Heart right ventricle (tissue), 16 donors: ENCODE results near the gene MADD. TPM values are rescaled to one million over a fixed set of nuclear protein-coding genes. Genes with fewer than 3 reads are reported as not detected.
A peak's percentile ranks its signal among the peaks of the same experiment; 100 is the strongest.

Source experiments
- ATAC-seq, 8 donors: fragments of 200-7000 bp; cut with Tn5 transposase; one replicate each; pipeline ENCODE4 v1.9.1; 2020; ENCODE audit warnings: mild to moderate bottlenecking in 8 of 8, moderate library complexity in 8 of 8, moderate number of reproducible peaks in 1 of 8
- DNase-seq, 2 donors: peaks; one replicate each; pipeline ENCODE4 v3.0.0-alpha.2; 2020
- H3K27ac ChIP-seq, 10 donors: fragments of 200-600 bp; sonication (generic) in 2 of 10; one replicate each; pipeline versions ENCODE4 v1.5.0 to v1.8.0; 2020 to 2022; ENCODE audit warnings: mild to moderate bottlenecking in 3 of 10
- H3K27me3 ChIP-seq, 7 donors: fragments of 200-600 bp; one replicate each; pipeline ENCODE4 v1.8.0; 2021 to 2022; ENCODE audit warnings: mild to moderate bottlenecking in 2 of 7
- H3K36me3 ChIP-seq, 9 donors: fragments of 200-600 bp; sonication (generic) in 1 of 9; one replicate each; pipeline versions ENCODE4 v1.5.0 to v1.8.0; 2020 to 2022; ENCODE audit warnings: mild to moderate bottlenecking in 2 of 9
- H3K4me1 ChIP-seq, 9 donors: fragments of 200-600 bp; sonication (generic) in 1 of 9; one replicate each; pipeline versions ENCODE4 v1.5.0 to v1.8.0; 2020 to 2022; ENCODE audit warnings: mild to moderate bottlenecking in 4 of 9
- H3K4me3 ChIP-seq, 10 donors: fragments of 200-600 bp; sonication (generic) in 2 of 10; one replicate each; pipeline versions ENCODE4 v1.5.0 to v1.8.0; 2020 to 2022; ENCODE audit warnings: mild to moderate bottlenecking in 7 of 10, moderate library complexity in 2 of 10
- H3K9me3 ChIP-seq, 11 donors: fragments of 200-600 bp in 10 of 11; sonication (generic) in 2 of 11; one replicate each; pipeline versions ENCODE4 v1.5.0 to v1.8.0; 2013 to 2022; ENCODE audit warnings: mild to moderate bottlenecking in 2 of 11, control low read depth in 1 of 11, moderate library complexity in 1 of 11
- CTCF ChIP-seq, 9 donors: fragments of 200-600 bp; sonication (generic) in 2 of 9; IDR thresholded peaks; one replicate each; pipeline versions ENCODE4 v1.5.0 to v1.8.0; 2021 to 2022; ENCODE audit warnings: antibody characterized with exemption in 9 of 9, mild to moderate bottlenecking in 5 of 9, moderate library complexity in 1 of 9
- WGBS, 2 donors: extraction: QIAGEN DNeasy Blood & Tissue Kit; methylation state at CpG; one replicate each; pipeline ENCODE4 v1.1.7; 2013; ENCODE audit warnings: inconsistent platforms in 1 of 2; 5-methylcytosine and 5-hydroxymethylcytosine counted together
- intact Hi-C, 10 donors: fragments of 100-400 bp; cut with DNase I; formaldehyde crosslinking; loops; one replicate each; pipeline versions ENCODE4 v1.11.1 to v1.14.2; 2022
- polyA plus RNA-seq, 2 donors: library from polyadenylated mRNA; stranded (reverse); fragments of 200-250 nt; gene quantifications; one replicate each; pipeline ENCODE4 v1.2.3, GENCODE V29; 2013
- total RNA-seq, 10 donors: library from RNA; stranded (reverse); fragmentation: NEBNext Ultra II Directional in 3 of 10; extraction: Animal tissue kit (Norgen Biotek cat#: 25700) in 3 of 10; gene quantifications; one replicate each; pipeline versions ENCODE4 v1.2.1 to v1.2.4, GENCODE V29; 2021 to 2023
- donor health status: Arrhythmogenic right ventricular cardiomyopathy.
- donor health status: ischemic (EF 13 %, LVEDD 7.1; RV severe dilation, severe dysfunction).
- donor health status: healthy with polysubstance abuse.
- donor health status: DM: no; HTN: yes; CAD: no.
- donor health status: DM: no; HTN: no; CAD: no.
- donor health status: ischemic (EF 25% LVEDD 6.9; RV normal size, moderate dysfunction).
- donor health status: ischemic (EF 25% LVEDD 5.7; RV mildly dilated, moderate dysfunction).
- donor health status: healthy.
- donor health status: DM: yes; HTN: yes; CAD: no.
- donor health status: Ischemic cardiomyopathy.
- donor health status: ischemic (EF 35%, LVEDD 5.7; RV mildly dilated, moderate dysfunction).
- donor health status: nonischemic (EF 11% LVEDD 7.7; RV severe dilation, severe dysfunction).
- donor health status: DM: yes; HTN: yes; CAD: no.
- donor health status: PGD.
- donor health status: ischemic (EF 29% LVEDD 5.4; RV normal size, mild dysfunction).
- donor health status: nonischemic (EF 23%, LVEDD 6.1; RV moderate dilation, normal function).

The MADD gene
- total and polyA plus RNA-seq, 12 donors = 23.8 to 54.8 (median 35.4) TPM

GRCh38 chr11:47360341-47360740 is 90.4 kb downstream of the MADD start:
- no peak overlapping the region for H3K4me3 ChIP-seq
- H3K36me3 ChIP-seq = peaks cover 0 to 59% (median 0%) of the 10 kb centered on the region in 9 donors
- intact Hi-C loops = no loop called here
- no peaks in the 10 kb centered on the region for H3K9me3 ChIP-seq
- DNase-seq (no peak), ATAC-seq (no peak)
- H3K27me3 ChIP-seq = no peaks in the 10 kb centered on the region
- no peak for TF ChIP-seq CTCF (IDR thresholded peaks at IDR 0.05)
- 94 to 96% methylated on average over 15 of the region's 15 CpGs for WGBS, 2 donors
- H3K27ac ChIP-seq = no peak overlapping the region
- H3K4me1 ChIP-seq = peaks cover 0 to 54% (median 3%) of the 10 kb centered on the region in 9 donors

DNA sequence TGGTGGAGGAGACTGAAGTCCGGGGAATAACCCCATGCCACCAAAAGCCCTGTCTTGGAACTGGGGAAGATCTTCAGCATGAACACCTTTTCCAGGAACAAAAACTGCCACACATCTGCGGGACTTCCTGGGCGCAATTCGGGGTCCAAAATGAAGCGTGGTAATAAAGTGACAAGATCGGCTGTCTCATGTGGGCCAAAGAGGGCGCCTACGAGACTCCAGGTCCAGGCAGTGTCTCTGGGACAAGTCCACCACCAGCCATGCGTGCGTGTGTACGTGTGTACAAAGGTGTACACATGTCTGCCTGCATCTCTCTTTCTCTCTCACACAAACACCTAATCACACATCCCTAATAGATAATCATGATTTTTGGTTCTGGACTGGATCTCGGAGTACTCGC is 91.5 kb downstream of the MADD start:
- no peak for DNase-seq
- 85 to 89% methylated on average over 13 of the region's 13 CpGs for WGBS, 2 donors
- Histone ChIP-seq H3K9me3 (no peaks in the 10 kb centered on the region), H3K36me3 (peaks cover 0 to 61% (median 0%) of the 10 kb centered on the region in 9 donors), H3K27ac (peak overlapping the region in 5 of 10 donors; percentile 14 to 55 (median 18)), H3K4me1 (peaks cover 0 to 63% (median 0%) of the 10 kb centered on the region in 9 donors), H3K4me3 (no peak overlapping the region), H3K27me3 (no peaks in the 10 kb centered on the region)
- intact Hi-C loops = no loop called here
- no peak for TF ChIP-seq CTCF (IDR thresholded peaks at IDR 0.05)
- ATAC-seq = peak in 1 of 8 donors; percentile 6

- peaks cover 0 to 63% (median 0%) of the 10 kb centered on the region in 9 donors for H3K36me3 ChIP-seq
- DNase-seq = no peak
- no peaks in the 10 kb centered on the region for H3K9me3 ChIP-seq
- no peak for TF ChIP-seq CTCF (IDR thresholded peaks at IDR 0.05)
- H3K4me1 ChIP-seq = peaks cover 0 to 71% (median 0%) of the 10 kb centered on the region in 9 donors
- 73 to 75% methylated on average over 1 of the region's 1 CpG for WGBS, 2 donors
- intact Hi-C loops = no loop called here
- H3K27ac ChIP-seq = no peak overlapping the region
- no peak for ATAC-seq
- H3K27me3 ChIP-seq = no peaks in the 10 kb centered on the region
- H3K4me3 ChIP-seq = no peak overlapping the region
Measured at GRCh38 chr11:47366020-47366490, 96.1 kb downstream of the MADD start.

DNA sequence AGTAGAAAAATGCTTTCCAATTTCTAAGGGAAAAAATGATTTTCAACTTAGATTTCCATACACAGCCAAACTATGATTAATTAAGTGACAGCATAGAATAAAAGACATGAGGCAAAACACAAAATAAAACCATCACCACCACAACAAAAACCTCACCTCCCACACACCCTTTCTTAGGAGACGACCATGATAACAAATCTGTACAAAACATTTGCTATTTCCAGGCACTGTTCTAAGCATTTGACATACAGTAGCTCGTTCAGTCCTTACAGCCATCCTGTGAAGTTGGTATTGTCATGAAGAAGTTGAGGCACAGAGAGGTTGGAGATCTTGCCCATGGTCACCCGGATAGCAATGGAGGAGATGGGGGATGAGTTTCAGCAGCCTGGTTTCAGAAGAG is 99.7 kb downstream of the MADD start:
- Histone ChIP-seq H3K27ac (no peak overlapping the region), H3K36me3 (peaks cover 0 to 89% (median 0%) of the 10 kb centered on the region in 9 donors), H3K9me3 (no peaks in the 10 kb centered on the region), H3K4me3 (no peak overlapping the region), H3K4me1 (peaks cover 0 to 64% (median 0%) of the 10 kb centered on the region in 9 donors), H3K27me3 (no peaks in the 10 kb centered on the region)
- 51 to 52% methylated on average over 3 of the region's 3 CpGs for WGBS, 2 donors
- no peak for ATAC-seq
- TF ChIP-seq CTCF (IDR thresholded peaks at IDR 0.05) = no peak
- intact Hi-C loops = loop anchor here in 6 of 10 donors (5.0 to 10.0 kb wide), 7 partner anchors 38 to 485 kb away; partner anchors contain the start of gene SLC39A13 (in 3 of the 6)
- no peak for DNase-seq
